Thymus (tissue), 11 donors: ENCODE measurements around the gene CASS4. TPM values are rescaled to one million over a fixed set of nuclear protein-coding genes. Genes with fewer than 3 reads are reported as not detected.

Experiments used
- DNase-seq, 9 donors: peaks; one replicate each; pipeline ENCODE4 v3.0.0-alpha.2; 2013; ENCODE audit warnings: low spot score in 9 of 9, low read depth in 6 of 9, missing footprints in 1 of 9
- H3K27ac ChIP-seq, 2 donors: one replicate each; pipeline ENCODE4 v1.5.1; 2013; ENCODE audit warnings: control low read depth in 1 of 2, low read depth in 1 of 2, low read length in 1 of 2, mild to moderate bottlenecking in 1 of 2, moderate library complexity in 1 of 2
- H3K27me3 ChIP-seq, 2 donors: one replicate each; pipeline ENCODE4 v1.5.1; 2013; ENCODE audit warnings: low read length in 1 of 2; ENCODE audit not compliant: control insufficient read depth in 2 of 2, insufficient read depth in 1 of 2
- H3K36me3 ChIP-seq, 2 donors: one replicate each; pipeline ENCODE4 v1.5.1; 2013; ENCODE audit warnings: low read length in 1 of 2, mild to moderate bottlenecking in 1 of 2, moderate library complexity in 1 of 2; ENCODE audit not compliant: control insufficient read depth in 2 of 2, insufficient read depth in 2 of 2
- H3K4me1 ChIP-seq, 2 donors: one replicate each; pipeline ENCODE4 v1.5.1; 2013; ENCODE audit warnings: low read length in 2 of 2; ENCODE audit not compliant: control insufficient read depth in 2 of 2, insufficient read depth in 2 of 2
- H3K4me3 ChIP-seq, 2 donors: one replicate each; pipeline ENCODE4 v1.5.1; 2013; ENCODE audit warnings: low read length in 2 of 2, control low read depth in 1 of 2, mild to moderate bottlenecking in 1 of 2
- H3K9me3 ChIP-seq, 2 donors: one replicate each; pipeline ENCODE4 v1.5.1; 2013; ENCODE audit warnings: low read length in 1 of 2, mild to moderate bottlenecking in 1 of 2; ENCODE audit not compliant: control insufficient read depth in 2 of 2, insufficient read depth in 1 of 2
- WGBS: extraction: QIAGEN DNeasy Blood & Tissue Kit; methylation state at CpG from one replicate; pipeline ENCODE4 v1.1.7; 2013; 5-methylcytosine and 5-hydroxymethylcytosine counted together
- polyA plus RNA-seq: library from polyadenylated mRNA; stranded (reverse); fragments of 200-250 nt; gene quantifications from one replicate; pipeline ENCODE4 v1.2.3, GENCODE V29; 2013
- total RNA-seq: library from RNA; stranded (reverse); fragments of 120-200 nt; gene quantifications from one replicate; pipeline ENCODE4 v1.2.4, GENCODE V29; 2013
- donor health status: healthy.

CASS4 gene
- total and polyA plus RNA-seq, 2 donors, result 2.8 to 3.7 TPM

GRCh38 chr20:56424931-56425330 lies 12.9 kb downstream of the CASS4 start:
- Histone ChIP-seq H3K36me3 (no peaks in the 10 kb centered on the region), H3K27me3 (no peaks in the 10 kb centered on the region), H3K4me3 (no peak overlapping the region), H3K9me3 (no peaks in the 10 kb centered on the region), H3K27ac (no peak overlapping the region), H3K4me1 (peaks cover 0 to 7% of the 10 kb centered on the region in 2 donors)
- 94% methylated on average over 1 of the region's 1 CpG for WGBS
- DNase-seq, result no peak

DNA sequence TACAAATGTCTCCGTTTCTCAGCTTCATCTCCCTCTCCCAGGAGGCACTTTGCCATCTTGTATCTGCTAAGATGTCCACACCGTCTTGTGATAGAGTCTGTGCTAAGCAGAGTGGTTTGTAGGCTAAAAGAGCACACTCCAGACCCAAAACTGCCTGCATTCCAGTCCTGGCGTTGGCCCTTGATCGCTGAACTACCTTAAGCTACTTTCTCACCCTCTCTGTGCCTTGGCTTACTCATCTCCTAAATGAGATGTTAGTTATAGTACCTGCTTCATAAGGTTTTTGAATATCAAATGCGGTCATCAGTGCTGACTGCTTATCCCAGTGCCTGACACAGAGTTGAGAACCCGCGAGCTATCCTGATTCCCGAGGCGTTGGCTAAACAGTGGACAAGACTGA lies 14.0 kb downstream of the CASS4 start:
- WGBS, result 97% methylated on average over 9 of the region's 9 CpGs
- Histone ChIP-seq H3K9me3 (no peaks in the 10 kb centered on the region), H3K36me3 (no peaks in the 10 kb centered on the region), H3K27me3 (no peaks in the 10 kb centered on the region), H3K27ac (no peak overlapping the region), H3K4me3 (no peak overlapping the region), H3K4me1 (peaks cover 0 to 8% of the 10 kb centered on the region in 2 donors)
- no peak for DNase-seq

DNA sequence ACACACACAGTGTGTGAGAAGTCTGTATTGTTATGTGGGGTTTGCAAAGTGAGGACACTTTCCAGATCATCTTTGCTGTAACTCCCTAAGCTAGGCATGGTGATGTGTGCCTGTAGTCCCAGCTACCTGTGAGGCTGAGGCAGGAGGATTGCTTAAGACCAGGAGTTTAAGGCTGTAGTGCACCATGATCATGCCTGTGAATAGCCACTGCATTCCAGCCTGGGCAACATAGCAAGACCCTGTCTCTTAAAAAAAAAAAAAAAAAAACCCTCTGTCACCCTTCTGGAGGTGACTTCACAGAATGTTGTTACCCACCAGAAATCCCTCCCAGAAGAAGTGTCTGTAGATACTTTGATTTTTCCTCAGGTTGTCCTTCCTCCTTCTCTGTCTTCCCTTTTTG lies 14.9 kb downstream of the CASS4 start:
- Histone ChIP-seq H3K4me3 (no peak overlapping the region), H3K4me1 (peaks cover 0 to 8% of the 10 kb centered on the region in 2 donors), H3K27ac (no peak overlapping the region), H3K27me3 (no peaks in the 10 kb centered on the region), H3K9me3 (no peaks in the 10 kb centered on the region), H3K36me3 (no peaks in the 10 kb centered on the region)
- no peak for DNase-seq

DNA sequence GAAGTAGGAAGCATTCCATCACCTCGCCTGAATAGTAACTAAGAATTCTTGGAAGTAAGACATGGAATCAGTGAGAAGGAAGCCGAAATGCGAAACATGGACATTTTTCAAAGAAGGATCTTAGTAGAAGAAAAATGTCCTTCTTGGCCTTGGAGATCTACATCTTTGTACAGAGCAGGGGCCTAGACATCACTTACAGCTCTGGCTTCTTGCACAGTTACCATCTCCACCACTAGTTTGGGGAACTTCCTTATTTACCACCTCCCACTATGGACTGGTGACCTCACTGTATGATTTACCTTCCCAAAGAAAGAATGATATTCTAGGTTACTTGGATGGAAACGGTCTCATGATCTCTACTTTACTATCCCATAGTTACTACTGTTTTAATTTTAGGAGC lies 15.7 kb downstream of the CASS4 start:
- H3K36me3 ChIP-seq, result no peaks in the 10 kb centered on the region
- H3K27me3 ChIP-seq, result no peaks in the 10 kb centered on the region
- no peak overlapping the region for H3K27ac ChIP-seq
- no peak overlapping the region for H3K4me3 ChIP-seq
- H3K9me3 ChIP-seq, result no peaks in the 10 kb centered on the region
- peaks cover 0 to 4% of the 10 kb centered on the region in 2 donors for H3K4me1 ChIP-seq
- WGBS, result 96% methylated on average over 4 of the region's 4 CpGs
- no peak for DNase-seq

- no peak overlapping the region for H3K4me3 ChIP-seq
- H3K4me1 ChIP-seq, result peaks cover 0 to 2% of the 10 kb centered on the region in 2 donors
- DNase-seq, result no peak
- no peaks in the 10 kb centered on the region for H3K9me3 ChIP-seq
- H3K27me3 ChIP-seq, result no peaks in the 10 kb centered on the region
- no peak overlapping the region for H3K27ac ChIP-seq
- 89% methylated on average over 5 of the region's 5 CpGs for WGBS
- H3K36me3 ChIP-seq, result no peaks in the 10 kb centered on the region
Observed at GRCh38 chr20:56428410-56428809, 16.4 kb downstream of the CASS4 start.

- peaks cover 0 to 2% of the 10 kb centered on the region in 2 donors for H3K4me1 ChIP-seq
- no peak overlapping the region for H3K4me3 ChIP-seq
- no peak for DNase-seq
- H3K36me3 ChIP-seq, result no peaks in the 10 kb centered on the region
- 96% methylated on average over 8 of the region's 8 CpGs for WGBS
- H3K9me3 ChIP-seq, result no peaks in the 10 kb centered on the region
- no peaks in the 10 kb centered on the region for H3K27me3 ChIP-seq
- H3K27ac ChIP-seq, result no peak overlapping the region
Observed at GRCh38 chr20:56428881-56429280, 16.8 kb downstream of the CASS4 start.

GRCh38 chr20:56429502-56429901 lies 17.4 kb downstream of the CASS4 start:
- Histone ChIP-seq H3K4me1 (peaks cover 0 to 2% of the 10 kb centered on the region in 2 donors), H3K36me3 (no peaks in the 10 kb centered on the region), H3K4me3 (no peak overlapping the region), H3K27ac (no peak overlapping the region), H3K9me3 (no peaks in the 10 kb centered on the region), H3K27me3 (no peaks in the 10 kb centered on the region)
- no peak for DNase-seq
- WGBS, result 81% methylated on average over 6 of the region's 6 CpGs

DNA sequence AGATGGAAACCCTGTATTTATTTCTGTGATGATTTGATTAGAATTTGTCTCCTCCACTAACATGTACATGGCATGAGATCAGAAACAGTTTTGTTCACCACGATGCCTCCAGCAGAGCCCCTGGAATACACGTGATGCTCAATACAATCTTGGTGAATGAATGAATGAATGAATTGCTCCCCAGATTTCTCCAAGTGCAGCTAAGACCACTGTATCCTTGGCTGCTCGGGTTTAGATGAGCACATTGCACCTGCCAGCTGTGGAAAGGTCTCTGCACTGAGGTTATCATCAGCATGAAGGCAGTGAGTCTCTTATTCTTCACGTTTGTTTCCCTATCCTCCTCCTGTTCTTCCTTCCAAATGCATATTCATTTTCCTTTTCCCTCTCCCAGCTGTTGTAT lies 17.9 kb downstream of the CASS4 start:
- no peaks in the 10 kb centered on the region for H3K27me3 ChIP-seq
- DNase-seq, result no peak
- H3K4me3 ChIP-seq, result no peak overlapping the region
- WGBS, result 60% methylated on average over 4 of the region's 4 CpGs
- no peak overlapping the region for H3K27ac ChIP-seq
- H3K9me3 ChIP-seq, result no peaks in the 10 kb centered on the region
- no peaks in the 10 kb centered on the region for H3K36me3 ChIP-seq
- H3K4me1 ChIP-seq, result peaks cover 0 to 2% of the 10 kb centered on the region in 2 donors

DNA sequence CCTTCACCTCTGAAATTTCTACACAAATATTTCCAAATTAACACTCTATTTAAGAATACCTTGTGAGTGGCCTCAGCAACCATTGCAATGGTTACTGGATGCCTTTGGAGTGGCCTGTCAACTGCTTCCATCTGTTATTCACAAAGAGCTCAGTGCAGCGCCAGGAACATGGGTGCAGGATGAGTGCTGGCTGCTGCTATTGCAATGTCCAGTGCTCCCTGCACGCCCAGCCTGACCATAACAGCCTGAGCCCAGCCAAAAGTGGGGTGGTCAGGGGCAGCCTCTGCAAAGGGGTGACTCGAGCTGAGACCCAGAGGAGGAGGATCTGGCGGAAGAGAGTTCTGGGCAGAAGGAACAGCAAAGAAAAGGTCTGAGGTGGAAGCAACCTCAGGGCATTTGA lies 18.4 kb downstream of the CASS4 start:
- no peaks in the 10 kb centered on the region for H3K27me3 ChIP-seq
- DNase-seq, result no peak
- no peaks in the 10 kb centered on the region for H3K9me3 ChIP-seq
- peaks cover 0 to 2% of the 10 kb centered on the region in 2 donors for H3K4me1 ChIP-seq
- no peaks in the 10 kb centered on the region for H3K36me3 ChIP-seq
- no peak overlapping the region for H3K27ac ChIP-seq
- WGBS, result 90% methylated on average over 4 of the region's 4 CpGs
- H3K4me3 ChIP-seq, result no peak overlapping the region

DNA sequence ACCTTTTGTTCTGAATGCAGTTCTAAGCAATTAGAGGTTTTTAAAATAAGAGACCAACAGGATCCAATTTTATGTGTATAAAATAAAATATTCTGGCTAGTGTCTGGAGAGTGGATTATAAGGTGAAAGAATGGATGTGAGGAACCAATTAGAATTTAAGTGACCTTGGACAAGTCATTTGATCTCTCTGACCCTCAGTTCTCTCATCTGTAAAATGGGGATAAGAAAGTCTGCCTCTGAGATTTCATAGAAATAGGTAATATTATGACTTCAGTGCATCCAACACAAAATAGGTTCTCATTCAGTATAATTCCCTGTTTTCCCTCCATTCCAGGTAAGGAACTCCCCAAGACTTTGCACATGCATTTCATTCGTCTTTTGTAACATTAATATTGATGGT lies 18.9 kb downstream of the CASS4 start:
- no peak for DNase-seq
- H3K4me3 ChIP-seq, result no peak overlapping the region
- no peak overlapping the region for H3K27ac ChIP-seq
- H3K36me3 ChIP-seq, result no peaks in the 10 kb centered on the region
- no peaks in the 10 kb centered on the region for H3K9me3 ChIP-seq
- 98% methylated on average over 1 of the region's 1 CpG for WGBS
- H3K27me3 ChIP-seq, result no peaks in the 10 kb centered on the region
- H3K4me1 ChIP-seq, result peaks cover 0 to 2% of the 10 kb centered on the region in 2 donors
